IMR-90 (cell line): ENCODE measurements around the gene PTGR1. TPM values are rescaled to one million over a fixed set of nuclear protein-coding genes. Genes with fewer than 3 reads are reported as not detected.

Source experiments
- ATAC-seq: fragments of 200-7000 bp; cut with Tn5 transposase; 2 replicates; pipeline ENCODE4 v1.9.1; 2020; ENCODE audit warnings: low read depth, mild to moderate bottlenecking, moderate library complexity
- BruUV-seq: library from RNA; stranded (reverse); fragments of 400-500 nt; replicated peaks from 2 replicates; lab custom pipeline; 2021; lab: Mats Ljungman, UMichigan
- CTCF ChIA-PET: fragments of 300-600 bp; formaldehyde crosslinking; extraction: SDS; loops from one replicate; lab custom pipeline; 2021; ENCODE audit warnings: antibody characterized with exemption; lab: Yijun Ruan, JAX
- POLR2A ChIA-PET: fragments of 300-600 bp; sonication (Branson Sonifier 250); formaldehyde crosslinking; loops from one replicate; lab custom pipeline; 2022; ENCODE audit warnings: antibody characterized with exemption; ENCODE audit not compliant: unreplicated experiment; lab: Charles Lee
- DNase-seq: peaks from one replicate; pipeline ENCODE4 v3.0.0; 2013
- H2AFZ ChIP-seq: replicated peaks from 2 replicates; pipeline ENCODE3; 2013; ENCODE audit warnings: low read length, mild to moderate bottlenecking; ENCODE audit not compliant: poor library complexity
- H2AK5ac ChIP-seq: 2 replicates; pipeline ENCODE4 v1.6.1; 2013; ENCODE audit warnings: low read depth, low read length, inconsistent platforms
- H2AK9ac ChIP-seq: replicated peaks from 2 replicates; pipeline ENCODE3; 2013; ENCODE audit warnings: mild to moderate bottlenecking, low read depth, low read length, moderate library complexity; ENCODE audit not compliant: poor library complexity
- H2BK120ac ChIP-seq: 2 replicates; pipeline ENCODE4 v1.6.1; 2013; ENCODE audit warnings: low read depth, low read length, inconsistent platforms
- H2BK15ac ChIP-seq: 3 replicates; pipeline ENCODE4 v1.6.1; 2013; ENCODE audit warnings: low read depth, low read length, inconsistent platforms
- H2BK20ac ChIP-seq: 2 replicates; pipeline ENCODE4 v1.6.1; 2013; ENCODE audit warnings: low read depth, mild to moderate bottlenecking, inconsistent platforms, low read length, moderate library complexity
- H2BK5ac ChIP-seq: 2 replicates; pipeline ENCODE4 v1.6.1; 2013; ENCODE audit warnings: mild to moderate bottlenecking, low read depth, low read length, inconsistent platforms; ENCODE audit not compliant: poor library complexity, severe bottlenecking
- H3K14ac ChIP-seq: replicated peaks from 2 replicates; pipeline ENCODE4 v1.6.1; 2013; ENCODE audit warnings: low read depth, low read length, inconsistent platforms
- H3K18ac ChIP-seq: 2 replicates; pipeline ENCODE4 v1.6.1; 2013; ENCODE audit warnings: low read depth, low read length, control low read depth
- H3K23ac ChIP-seq: 2 replicates; pipeline ENCODE4 v1.6.1; 2013; ENCODE audit warnings: low read depth, low read length, inconsistent platforms
- H3K27ac ChIP-seq: 2 replicates; pipeline ENCODE4 v1.5.1; 2013; ENCODE audit warnings: mild to moderate bottlenecking, control low read depth, low read length; ENCODE audit not compliant: insufficient read depth
- H3K27me3 ChIP-seq: 2 replicates; pipeline ENCODE4 v1.6.1; 2013; ENCODE audit warnings: low read length; ENCODE audit not compliant: control insufficient read depth, insufficient read depth
- H3K36me3 ChIP-seq: 2 replicates; pipeline ENCODE4 v1.6.1; 2013; ENCODE audit warnings: low read length, mixed read lengths; ENCODE audit not compliant: control insufficient read depth, insufficient read depth
- H3K4ac ChIP-seq: 2 replicates; pipeline ENCODE4 v1.6.1; 2013; ENCODE audit warnings: low read depth, low read length, inconsistent platforms
- H3K4me1 ChIP-seq: 2 replicates; pipeline ENCODE4 v1.6.1; 2013; ENCODE audit warnings: low read length, mixed read lengths; ENCODE audit not compliant: control insufficient read depth, insufficient read depth
- H3K4me2 ChIP-seq: 2 replicates; pipeline ENCODE4 v1.6.1; 2013; ENCODE audit warnings: low read depth, mild to moderate bottlenecking, control low read depth, low read length, moderate library complexity
- H3K4me3 ChIP-seq: 2 replicates; pipeline ENCODE4 v1.5.1; 2013; ENCODE audit warnings: low read depth, mild to moderate bottlenecking, control low read depth, low read length, moderate library complexity; ENCODE audit not compliant: insufficient read depth
- H3K56ac ChIP-seq: 2 replicates; pipeline ENCODE4 v1.6.1; 2013; ENCODE audit warnings: low read length, inconsistent platforms; ENCODE audit not compliant: insufficient read depth; ENCODE audit errors: extremely low read depth
- H3K79me1 ChIP-seq, 2 experiments: 2 replicates each; pipeline ENCODE4 v1.6.1; 2013; ENCODE audit warnings: low read length in 2 of 2, inconsistent platforms in 1 of 2, low read depth in 1 of 2
- H3K9ac ChIP-seq: 2 replicates; pipeline ENCODE4 v1.6.1; 2013; ENCODE audit warnings: low read depth, low read length, control low read depth
- H3K9me1 ChIP-seq: 2 replicates; pipeline ENCODE4 v1.6.1; 2013; ENCODE audit warnings: low read length, inconsistent platforms; ENCODE audit not compliant: insufficient read depth
- H3K9me3 ChIP-seq: 2 replicates; pipeline ENCODE4 v1.6.1; 2013; ENCODE audit warnings: low read length; ENCODE audit not compliant: control insufficient read depth, insufficient read depth
- H4K20me1 ChIP-seq: 2 replicates; pipeline ENCODE4 v1.6.1; 2013; ENCODE audit warnings: low read length, inconsistent platforms; ENCODE audit not compliant: insufficient read depth
- H4K5ac ChIP-seq: 2 replicates; pipeline ENCODE4 v1.6.1; 2013; ENCODE audit warnings: mild to moderate bottlenecking, low read depth, low read length, control low read depth
- H4K8ac ChIP-seq, 2 experiments: 2 replicates each; pipeline ENCODE4 v1.6.1; 2013; ENCODE audit warnings: low read depth in 2 of 2, low read length in 2 of 2, control low read depth in 1 of 2, inconsistent platforms in 1 of 2
- H4K91ac ChIP-seq: 2 replicates; pipeline ENCODE4 v1.6.1; 2013; ENCODE audit warnings: low read depth, low read length, inconsistent platforms; ENCODE audit not compliant: insufficient read depth
- CEBPB ChIP-seq: IDR thresholded peaks from 2 replicates; pipeline ENCODE4 v1.6.1; 2012; ENCODE audit warnings: low read depth, low read length, improper control_type of control experiment
- CHD1 ChIP-seq: IDR thresholded peaks from 2 replicates; pipeline ENCODE4 v1.6.1; 2012; ENCODE audit warnings: low read depth, low read length, improper control_type of control experiment
- MAFK ChIP-seq: IDR thresholded peaks from 2 replicates; pipeline ENCODE4 v1.6.1; 2012; ENCODE audit warnings: low read depth, low read length, improper control_type of control experiment
- MAZ ChIP-seq: IDR thresholded peaks from 2 replicates; pipeline ENCODE4 v1.6.1; 2012; ENCODE audit warnings: low read depth, mild to moderate bottlenecking, low read length, improper control_type of control experiment, moderate library complexity, borderline replicate concordance
- NFE2L2 ChIP-seq: fragments of 150-350 bp; IDR thresholded peaks from 2 replicates; pipeline ENCODE4 v1.6.1; 2016; ENCODE audit warnings: low read depth, mild to moderate bottlenecking, low read length
- WGBS, 2 experiments: methylation state at CpG; one replicate each; pipeline versions ENCODE4 v1.1.5 to v1.1.7; 2013; ENCODE audit warnings: missing lambda C conversion rate in 2 of 2; ENCODE audit not compliant: insufficient read length in 1 of 2; ENCODE audit errors: extremely low coverage in 2 of 2; 5-methylcytosine and 5-hydroxymethylcytosine counted together
- dilution Hi-C: fragments of 300-500 bp; cut with HindIII; formaldehyde crosslinking; loops from one replicate; pipeline ENCODE4 v1.14.3; 2018; ENCODE audit warnings: low sequenced_read_pairs; ENCODE audit not compliant: unreplicated experiment
- in situ Hi-C: fragments of 300-500 bp; cut with MboI; formaldehyde crosslinking; loops from 3 replicates; pipeline ENCODE4 v1.14.3; 2019; ENCODE audit warnings: low sequenced_read_pairs, inconsistent platforms, mixed read lengths
- intact Hi-C: fragments of 100-400 bp; cut with micrococcal nuclease; formaldehyde crosslinking; loops from 2 replicates; pipeline ENCODE4 v1.10.0; 2022
- polyA plus RNA-seq, 3 experiments: library from polyadenylated mRNA; depleted of rRNA; stranded (reverse); fragments of >200 nt; gene quantifications; 2 replicates each; pipeline ENCODE4 v1.2.3, GENCODE V29; 2012; ENCODE audit warnings: low replicate concordance in 1 of 3
- total RNA-seq: library from RNA; depleted of rRNA; stranded (reverse); fragments of >200 nt; gene quantifications from 2 replicates; pipeline ENCODE4 v1.2.3, GENCODE V29; 2012
- TF ChIP-seq, protein P1 (sequence below): fragments of 150-350 bp; IDR thresholded peaks from 2 replicates; pipeline ENCODE4 v1.6.1; 2016; ENCODE audit warnings: low read depth, mild to moderate bottlenecking, low read length, moderate library complexity, borderline replicate concordance

The PTGR1 gene
- total and polyA plus RNA-seq, 2 of the 4 experiments (the other 2 are of a cell fraction) = 45.9 to 72.7 TPM

DNA sequence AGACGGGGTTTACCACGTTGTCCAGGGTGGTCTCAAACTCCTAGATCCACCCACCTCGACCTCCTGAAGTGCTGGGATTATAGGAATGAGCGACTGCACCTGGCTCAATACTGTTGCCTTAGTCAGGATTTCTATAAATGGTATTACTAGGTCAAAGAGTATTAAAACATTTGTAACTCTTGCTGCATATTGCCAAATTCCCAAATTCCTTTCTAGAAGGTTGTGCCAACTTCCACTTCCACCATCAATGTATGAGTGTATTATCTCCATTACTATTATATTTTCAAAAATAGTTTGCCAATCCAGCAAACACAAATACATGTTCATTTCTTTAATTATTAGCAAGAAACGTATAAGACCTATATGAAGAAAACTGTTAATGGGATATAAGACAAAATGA, 10.6 kb downstream of the PTGR1 start:
- CTCF ChIA-PET = no interaction called here
- no peak for ATAC-seq
- Histone ChIP-seq H2AK9ac (no peak overlapping the region), H2BK20ac (no peak overlapping the region), H2AK5ac (no peak overlapping the region), H3K27ac (no peak overlapping the region), H3K36me3 (peaks cover 38% of the 10 kb centered on the region), H3K4me1 (no peaks in the 10 kb centered on the region), H3K9ac (no peak overlapping the region), H3K9me3 (no peaks in the 10 kb centered on the region), H2BK120ac (no peak overlapping the region), H4K5ac (no peak overlapping the region), H4K91ac (no peak overlapping the region), H3K56ac (no peak overlapping the region), H3K4me3 (no peak overlapping the region), H3K27me3 (no peaks in the 10 kb centered on the region), H3K4ac (no peak overlapping the region), H3K4me2 (no peak overlapping the region), H3K9me1 (peaks cover 8% of the 10 kb centered on the region; the same call in 1 of the 2 replicates), H4K20me1 (no peaks in the 10 kb centered on the region), H3K18ac (no peak overlapping the region), H2BK5ac (no peak overlapping the region), H3K23ac (no peak overlapping the region), H2BK15ac (no peak overlapping the region), H3K14ac (no peak overlapping the region), H3K79me1 (peaks cover 0 to 4% of the 10 kb centered on the region in 2 experiments; a peak in 3 of 4 replicates), H2AFZ (no peak overlapping the region), H4K8ac (no peak overlapping the region)
- POLR2A ChIA-PET = no interaction called here
- in situ Hi-C loops (no loop called here), dilution Hi-C loops (no loop called here), intact Hi-C loops (no loop called here)
- WGBS, 2 experiments = no CpG with 5 or more reads among the region's 5 CpGs
- TF ChIP-seq MAFK = no peak
- no peak for TF ChIP-seq NFE2L2
- TF ChIP-seq CHD1 = no peak
- TF ChIP-seq CEBPB = no peak
- TF ChIP-seq MAZ = no peak
- TF ChIP-seq, protein P1, sequence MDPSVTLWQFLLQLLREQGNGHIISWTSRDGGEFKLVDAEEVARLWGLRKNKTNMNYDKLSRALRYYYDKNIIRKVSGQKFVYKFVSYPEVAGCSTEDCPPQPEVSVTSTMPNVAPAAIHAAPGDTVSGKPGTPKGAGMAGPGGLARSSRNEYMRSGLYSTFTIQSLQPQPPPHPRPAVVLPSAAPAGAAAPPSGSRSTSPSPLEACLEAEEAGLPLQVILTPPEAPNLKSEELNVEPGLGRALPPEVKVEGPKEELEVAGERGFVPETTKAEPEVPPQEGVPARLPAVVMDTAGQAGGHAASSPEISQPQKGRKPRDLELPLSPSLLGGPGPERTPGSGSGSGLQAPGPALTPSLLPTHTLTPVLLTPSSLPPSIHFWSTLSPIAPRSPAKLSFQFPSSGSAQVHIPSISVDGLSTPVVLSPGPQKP = no peak
- TSS peak; percentile 6 for BruUV-seq
- DNase-seq = no peak
